ENCODE data around the gene SUGCT. TPM values are rescaled to one million over a fixed set of nuclear protein-coding genes. Genes with fewer than 3 reads are reported as not detected.
"Not testable (repeated sequence)": the region's sequence is repeated elsewhere in the genome, so short reads cannot be mapped to it uniquely, and the experiment has no call there.

The SUGCT gene
- total RNA-seq, 2 experiments from 2014 or later, result not detected

DNA sequence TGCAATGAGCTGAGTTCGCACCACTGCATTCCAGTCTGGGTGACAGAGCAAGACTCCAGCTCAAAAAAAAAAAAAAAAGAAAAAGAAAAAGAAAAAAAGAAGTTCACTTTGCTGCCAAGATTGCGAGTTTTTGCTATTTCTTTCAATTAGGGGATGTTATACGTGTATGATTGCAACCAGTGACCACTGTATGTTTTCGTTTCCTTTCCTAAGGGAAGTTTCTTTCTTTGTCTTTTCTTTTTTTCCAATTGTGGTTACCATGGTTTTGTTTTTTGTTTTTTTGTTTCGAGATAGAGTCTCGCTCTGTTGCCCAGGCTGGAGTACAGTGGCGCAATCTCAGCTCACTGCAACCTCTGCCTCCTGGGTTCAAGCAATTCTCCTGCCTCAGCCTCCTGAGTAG, 16.6 kb upstream of the SUGCT start:
- H3K9me3 Mint-ChIP-seq; POLR2A ChIA-PET; H3K4me3 Mint-ChIP-seq; CTCF ChIA-PET; H3K27me3 Mint-ChIP-seq; H3K27ac Mint-ChIP-seq; H3K36me3 Mint-ChIP-seq (ENCODE audit: low read depth); H3K4me1 Mint-ChIP-seq; DNase-seq: not testable (repeated sequence)

DNA sequence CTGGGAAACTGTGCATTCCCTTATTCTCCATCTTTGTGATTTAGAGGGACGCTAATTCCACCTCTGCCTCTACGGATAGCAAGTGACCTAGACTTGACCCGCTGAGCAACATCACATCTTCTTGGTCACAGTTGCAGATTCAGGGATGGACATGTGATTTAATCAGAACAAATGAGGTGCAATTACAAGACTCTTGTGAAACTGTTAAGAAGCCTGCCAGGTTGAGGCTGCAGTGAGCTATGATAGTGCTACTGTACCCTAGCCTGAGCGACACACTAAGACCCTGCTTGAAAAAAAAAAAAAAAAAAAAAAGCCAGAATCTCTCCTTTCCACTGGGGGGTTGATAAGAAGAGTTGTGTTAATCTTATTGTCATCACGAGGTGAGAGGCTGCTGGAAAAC, 14.8 kb upstream of the SUGCT start:
- CTCF ChIA-PET, result no interaction called here
- Mint-ChIP-seq H3K4me1 (no peaks in the 10 kb centered on the region), H3K9me3 (no peaks in the 10 kb centered on the region), H3K27ac (no peak overlapping the region), H3K27me3 (no peaks in the 10 kb centered on the region), H3K36me3 (ENCODE audit: low read depth) (peaks cover 4% of the 10 kb centered on the region), H3K4me3 (no peak overlapping the region)
- POLR2A ChIA-PET, result no interaction called here
- no peak for DNase-seq

DNA sequence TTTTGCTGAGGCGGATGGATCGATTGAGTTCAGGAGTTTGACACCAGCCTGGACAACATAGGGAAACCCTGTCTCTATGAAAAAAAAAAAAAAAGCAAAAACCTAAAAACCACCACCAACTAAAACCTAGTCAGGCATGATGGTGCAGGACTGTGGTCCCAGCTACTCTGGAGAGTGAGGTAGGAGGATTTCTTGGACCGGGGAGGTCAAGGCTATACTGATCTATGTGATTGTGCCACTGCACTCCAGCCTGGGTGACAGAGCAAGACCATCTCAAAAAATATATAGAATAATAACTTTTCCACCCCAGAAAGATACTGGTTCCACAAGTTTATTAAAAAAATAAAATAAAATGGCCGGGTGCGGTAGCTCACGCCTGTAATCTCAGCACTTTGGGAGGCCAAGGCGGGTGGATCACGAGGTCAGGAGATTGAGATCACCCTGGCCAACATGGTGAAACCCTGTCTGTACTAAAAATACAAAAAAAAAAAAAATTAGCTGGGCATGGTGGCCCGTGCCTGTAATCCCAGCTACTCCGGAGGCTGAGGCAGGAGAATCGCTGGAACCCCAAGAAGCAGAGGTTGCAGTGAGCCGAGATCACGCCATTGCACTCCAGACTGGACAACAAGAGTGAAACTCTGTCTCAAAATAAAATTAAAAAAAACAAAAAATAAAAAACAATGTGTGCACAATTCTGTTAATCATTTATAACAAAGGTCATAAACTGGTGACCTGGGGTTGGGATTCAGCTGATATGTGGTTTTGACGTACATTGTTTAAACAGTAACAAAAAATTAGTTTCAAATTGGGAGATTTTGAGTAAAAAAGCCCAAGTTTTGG, 12.5 kb upstream of the SUGCT start:
- not testable (repeated sequence) for H3K4me3 Mint-ChIP-seq; H3K27ac Mint-ChIP-seq; H3K36me3 Mint-ChIP-seq (ENCODE audit: low read depth); H3K9me3 Mint-ChIP-seq; H3K27me3 Mint-ChIP-seq; DNase-seq; H3K4me1 Mint-ChIP-seq
- CTCF ChIA-PET, result interaction anchor here (0.7 to 1.2 kb wide), 2 partner anchors 12 to 551 kb away, joined by 3 to 4 read pairs; partner anchors contain the start of genes MPLKIP and SUGCT
- POLR2A ChIA-PET, result interaction anchor here (0.6 kb wide), 1 partner anchor 388 kb away, joined by 4 read pairs; no protein-coding TSS in a partner anchor

DNA sequence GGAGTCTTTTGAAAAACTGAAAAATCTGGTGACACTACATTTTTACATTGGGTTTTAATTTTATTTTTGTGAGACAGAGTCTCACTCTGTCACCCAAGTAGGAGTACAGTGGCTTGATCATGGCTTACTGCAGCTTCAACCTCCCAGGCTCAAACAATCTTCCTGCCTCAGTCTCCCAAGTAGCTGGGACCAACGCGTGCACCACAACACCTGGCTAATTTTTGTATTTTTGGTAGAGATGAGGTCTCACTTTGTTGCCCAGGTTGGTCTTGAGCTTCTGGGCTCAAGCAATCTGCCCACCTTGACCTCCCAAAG, 11.9 kb upstream of the SUGCT start:
- no peak overlapping the region for H3K4me3 Mint-ChIP-seq
- no peak overlapping the region for H3K27ac Mint-ChIP-seq
- H3K4me1 Mint-ChIP-seq, result no peaks in the 10 kb centered on the region
- ChIA-PET CTCF (interaction anchor here (0.7 to 1.2 kb wide), 2 partner anchors 12 to 552 kb away, joined by 3 to 4 read pairs; partner anchors contain the start of genes MPLKIP and SUGCT), POLR2A (interaction anchor here (0.6 kb wide), 1 partner anchor 389 kb away, joined by 4 read pairs; no protein-coding TSS in a partner anchor)
- no peaks in the 10 kb centered on the region for H3K27me3 Mint-ChIP-seq
- peaks cover 4% of the 10 kb centered on the region for H3K36me3 Mint-ChIP-seq (ENCODE audit: low read depth)
- H3K9me3 Mint-ChIP-seq, result no peaks in the 10 kb centered on the region
- no peak for DNase-seq

DNA sequence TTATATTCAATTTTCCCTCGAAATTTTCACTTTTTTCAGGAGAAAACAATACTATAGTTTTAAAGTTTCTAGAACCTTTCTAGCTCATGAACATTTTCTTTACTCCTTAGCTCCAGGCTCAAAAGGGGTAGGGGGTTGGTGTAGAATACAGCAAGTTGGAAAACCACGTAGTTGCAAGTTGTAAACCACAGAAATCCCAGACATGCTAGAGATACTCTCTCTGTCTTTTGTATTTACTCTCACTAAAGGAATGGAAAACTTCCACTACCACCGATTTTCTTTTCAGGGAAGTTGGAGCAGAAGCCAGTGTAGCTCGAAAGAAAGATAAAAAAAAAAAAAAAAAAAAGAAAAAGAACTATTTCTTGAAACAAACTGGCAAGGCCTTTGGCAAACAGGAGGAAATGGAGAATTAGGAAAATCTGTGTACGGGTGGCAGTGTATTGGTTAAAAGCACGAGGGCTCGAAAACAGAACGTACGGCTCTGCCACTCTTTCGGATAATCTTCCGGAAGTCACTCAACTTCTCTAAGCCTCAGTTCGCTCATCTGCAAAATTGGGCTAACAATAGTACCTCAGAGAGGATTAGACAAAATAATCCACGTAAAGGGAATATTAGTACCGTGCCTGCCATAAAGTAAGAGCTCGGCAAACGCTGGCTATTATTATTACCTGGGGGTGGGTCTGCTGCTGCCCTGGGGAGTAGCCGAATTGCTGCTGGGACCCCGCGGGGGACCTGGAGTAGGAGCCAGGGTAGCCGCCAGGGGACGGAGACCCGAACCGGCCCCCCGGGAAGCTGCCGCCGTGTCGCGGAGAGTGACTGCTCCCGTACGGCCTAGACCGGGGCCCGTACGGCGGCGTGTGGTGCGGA, 1.0 kb upstream of the SUGCT start:
- peaks cover 6% of the 10 kb centered on the region for H3K27me3 Mint-ChIP-seq
- H3K4me3 Mint-ChIP-seq, result peak overlapping the region; percentile 92
- CTCF ChIA-PET, result interaction anchor here (0.8 to 2.9 kb wide), 12 partner anchors 9 to 554 kb away, joined by 3 to 12 read pairs (median 4); partner anchors contain the start of gene RALA
- DNase-seq, result no peak
- H3K27ac Mint-ChIP-seq, result peak overlapping the region; percentile 95
- peaks cover 23% of the 10 kb centered on the region for H3K4me1 Mint-ChIP-seq
- H3K36me3 Mint-ChIP-seq (ENCODE audit: low read depth), result peaks cover 7% of the 10 kb centered on the region
- H3K9me3 Mint-ChIP-seq, result no peaks in the 10 kb centered on the region
- POLR2A ChIA-PET, result interaction anchor here (0.7 to 4.0 kb wide), 5 partner anchors 22 to 511 kb away, joined by 3 to 45 read pairs (median 3); partner anchors contain the start of gene CDK13

DNA sequence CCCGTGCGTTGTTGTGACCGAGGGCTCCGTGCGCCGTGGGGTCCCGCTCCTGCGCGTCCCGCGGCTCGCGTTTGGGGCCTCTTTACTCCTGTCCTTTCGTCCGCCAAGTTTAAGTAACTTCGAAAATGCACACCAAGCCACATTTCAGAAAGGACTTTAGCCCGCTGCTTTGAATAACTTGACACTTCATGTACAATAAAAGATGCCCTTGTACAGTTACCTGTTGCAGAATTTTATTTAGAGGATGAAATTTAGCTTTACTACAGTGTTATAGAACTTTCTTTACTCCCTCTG, 459 bp downstream of the SUGCT start:
- Mint-ChIP-seq H3K36me3 (ENCODE audit: low read depth) (peaks cover 4% of the 10 kb centered on the region), H3K4me3 (peak overlapping the region; percentile 63), H3K4me1 (peaks cover 21% of the 10 kb centered on the region), H3K9me3 (no peaks in the 10 kb centered on the region), H3K27me3 (peaks cover 6% of the 10 kb centered on the region), H3K27ac (no peak overlapping the region)
- ChIA-PET POLR2A (interaction anchor here (0.7 to 4.0 kb wide), 4 partner anchors 33 to 185 kb away, joined by 3 to 45 read pairs (median 3); partner anchors contain the start of gene CDK13), CTCF (interaction anchor here (0.6 to 2.9 kb wide), 11 partner anchors 8 to 556 kb away, joined by 3 to 12 read pairs (median 3); partner anchors contain the start of gene RALA)
- DNase-seq, result no peak

DNA sequence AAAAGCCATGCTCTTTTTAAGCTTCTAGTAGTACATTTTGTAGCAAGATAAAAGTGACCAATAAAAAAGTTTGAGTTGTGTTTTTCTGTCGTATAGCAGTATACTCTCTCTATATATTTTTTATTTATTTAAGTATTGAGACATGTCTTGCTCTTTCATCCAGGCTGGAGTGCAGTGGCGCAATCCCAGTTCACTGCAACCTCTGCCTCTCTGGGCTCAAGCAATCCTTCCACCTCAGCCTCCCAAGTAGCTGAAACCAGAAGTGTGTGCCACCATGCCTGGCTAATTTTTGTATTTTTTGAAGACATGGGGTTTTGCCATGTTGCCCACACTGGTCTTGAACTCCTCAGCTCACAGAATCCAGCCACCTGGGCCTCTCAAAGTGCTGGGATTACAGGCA, 2.8 kb downstream of the SUGCT start:
- DNase-seq, result no peak
- H3K4me1 Mint-ChIP-seq, result peaks cover 14% of the 10 kb centered on the region
- ChIA-PET POLR2A (no interaction called here), CTCF (no interaction called here)
- no peaks in the 10 kb centered on the region for H3K9me3 Mint-ChIP-seq
- H3K27ac Mint-ChIP-seq, result no peak overlapping the region
- H3K4me3 Mint-ChIP-seq, result no peak overlapping the region
- H3K36me3 Mint-ChIP-seq (ENCODE audit: low read depth), result peaks cover 2% of the 10 kb centered on the region
- peaks cover 6% of the 10 kb centered on the region for H3K27me3 Mint-ChIP-seq

DNA sequence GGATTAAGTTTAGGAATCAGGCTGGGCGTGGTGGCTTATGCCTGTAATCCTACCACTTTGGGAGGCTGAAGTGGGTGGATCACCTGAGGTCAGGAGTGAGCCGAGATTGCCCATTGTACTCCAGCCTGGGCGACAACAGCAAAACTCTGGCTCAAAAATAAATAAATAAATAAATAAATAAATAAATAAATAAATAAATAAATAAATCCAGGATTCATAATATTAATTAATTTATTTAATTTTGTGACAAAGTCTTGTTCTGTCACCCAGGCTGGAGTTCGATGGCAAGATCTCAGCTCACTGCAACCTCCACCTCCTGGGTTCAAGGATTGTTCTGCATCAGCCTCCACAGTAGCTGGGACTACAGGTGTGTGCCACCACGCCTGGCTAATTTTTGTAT, 4.2 kb downstream of the SUGCT start:
- H3K4me3 Mint-ChIP-seq, result no peak overlapping the region
- no peak overlapping the region for H3K27ac Mint-ChIP-seq
- H3K4me1 Mint-ChIP-seq, result peaks cover 4% of the 10 kb centered on the region
- H3K36me3 Mint-ChIP-seq (ENCODE audit: low read depth), result peaks cover 2% of the 10 kb centered on the region
- no peaks in the 10 kb centered on the region for H3K9me3 Mint-ChIP-seq
- POLR2A ChIA-PET, result no interaction called here
- CTCF ChIA-PET, result interaction anchor here (0.6 kb wide), 1 partner anchor 11 kb away, joined by 3 read pairs; no protein-coding TSS in a partner anchor
- H3K27me3 Mint-ChIP-seq, result peaks cover 7% of the 10 kb centered on the region
- no peak for DNase-seq

DNA sequence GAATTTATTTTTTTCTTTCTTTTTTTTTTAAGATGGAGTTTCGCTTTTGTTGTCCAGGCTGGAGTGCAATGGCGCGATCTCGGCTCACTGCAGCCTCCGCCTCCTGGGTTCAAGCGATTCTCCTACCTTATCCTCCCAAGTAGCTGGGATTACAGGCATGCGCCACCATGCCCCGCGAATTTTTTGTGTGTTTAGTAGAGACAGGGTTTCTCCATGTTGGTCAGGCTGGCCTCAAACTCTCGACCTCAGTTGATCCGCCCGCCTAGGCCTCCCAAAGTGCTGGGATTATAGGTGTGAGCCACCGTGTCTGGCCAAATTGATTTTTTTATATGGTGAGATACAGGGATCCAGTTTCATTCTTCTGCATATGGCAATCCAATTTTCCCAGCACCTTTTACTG, 5.1 kb downstream of the SUGCT start:
- POLR2A ChIA-PET; H3K4me1 Mint-ChIP-seq; H3K27ac Mint-ChIP-seq; H3K9me3 Mint-ChIP-seq; CTCF ChIA-PET; H3K36me3 Mint-ChIP-seq (ENCODE audit: low read depth); DNase-seq; H3K4me3 Mint-ChIP-seq: not testable (repeated sequence)
- peaks cover 10% of the 10 kb centered on the region for H3K27me3 Mint-ChIP-seq

DNA sequence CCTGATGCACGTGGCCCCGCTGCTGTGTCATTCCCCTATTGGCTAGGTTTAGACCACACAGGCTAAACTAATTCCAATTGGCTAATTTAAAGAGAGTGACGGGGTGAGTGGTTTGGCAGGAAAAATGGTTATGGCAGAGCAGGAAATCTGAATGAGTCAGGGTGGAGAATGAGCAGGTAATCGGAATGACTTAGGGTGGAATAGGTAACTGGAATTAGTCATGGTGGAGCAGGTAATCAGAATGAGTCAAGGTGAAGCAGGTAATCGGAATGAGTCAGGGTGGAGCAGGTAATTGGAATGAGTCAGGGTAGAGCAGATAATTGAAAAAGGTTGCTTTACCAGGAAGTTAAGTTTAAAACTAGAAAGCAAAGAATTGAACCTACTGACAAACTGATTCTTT, 7.1 kb downstream of the SUGCT start:
- H3K4me1 Mint-ChIP-seq; H3K27ac Mint-ChIP-seq; H3K9me3 Mint-ChIP-seq; POLR2A ChIA-PET; H3K36me3 Mint-ChIP-seq (ENCODE audit: low read depth); H3K4me3 Mint-ChIP-seq; DNase-seq; H3K27me3 Mint-ChIP-seq; CTCF ChIA-PET: not testable (repeated sequence)

DNA sequence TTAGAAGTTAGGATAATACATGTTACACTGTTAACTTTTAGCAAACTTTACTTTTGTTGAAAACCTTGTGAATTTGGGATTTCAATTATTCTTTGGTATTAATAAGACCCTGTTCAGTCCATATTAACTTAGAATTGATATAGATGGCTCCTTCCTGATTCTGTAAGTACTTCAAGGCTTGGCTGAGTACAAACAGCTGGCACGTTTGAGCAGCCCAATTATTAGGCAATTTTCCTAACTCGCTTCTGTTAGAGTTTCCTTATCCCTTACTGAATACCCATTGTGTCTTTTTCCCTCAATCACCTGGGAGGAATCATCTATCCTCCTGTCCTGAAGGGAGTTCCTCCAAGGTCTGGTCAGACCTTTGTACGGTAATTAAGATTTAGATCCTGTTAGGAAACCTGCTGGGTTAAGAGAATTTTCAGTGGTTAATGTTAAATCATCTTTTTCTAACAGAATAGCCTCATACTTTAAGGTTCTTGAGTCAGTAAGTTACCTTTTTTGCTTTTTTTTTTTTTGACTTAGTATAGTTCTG, 10.9 kb downstream of the SUGCT start:
- H3K27ac Mint-ChIP-seq; H3K36me3 Mint-ChIP-seq (ENCODE audit: low read depth); CTCF ChIA-PET; DNase-seq; H3K4me3 Mint-ChIP-seq; H3K4me1 Mint-ChIP-seq; POLR2A ChIA-PET; H3K27me3 Mint-ChIP-seq; H3K9me3 Mint-ChIP-seq: not testable (repeated sequence)

DNA sequence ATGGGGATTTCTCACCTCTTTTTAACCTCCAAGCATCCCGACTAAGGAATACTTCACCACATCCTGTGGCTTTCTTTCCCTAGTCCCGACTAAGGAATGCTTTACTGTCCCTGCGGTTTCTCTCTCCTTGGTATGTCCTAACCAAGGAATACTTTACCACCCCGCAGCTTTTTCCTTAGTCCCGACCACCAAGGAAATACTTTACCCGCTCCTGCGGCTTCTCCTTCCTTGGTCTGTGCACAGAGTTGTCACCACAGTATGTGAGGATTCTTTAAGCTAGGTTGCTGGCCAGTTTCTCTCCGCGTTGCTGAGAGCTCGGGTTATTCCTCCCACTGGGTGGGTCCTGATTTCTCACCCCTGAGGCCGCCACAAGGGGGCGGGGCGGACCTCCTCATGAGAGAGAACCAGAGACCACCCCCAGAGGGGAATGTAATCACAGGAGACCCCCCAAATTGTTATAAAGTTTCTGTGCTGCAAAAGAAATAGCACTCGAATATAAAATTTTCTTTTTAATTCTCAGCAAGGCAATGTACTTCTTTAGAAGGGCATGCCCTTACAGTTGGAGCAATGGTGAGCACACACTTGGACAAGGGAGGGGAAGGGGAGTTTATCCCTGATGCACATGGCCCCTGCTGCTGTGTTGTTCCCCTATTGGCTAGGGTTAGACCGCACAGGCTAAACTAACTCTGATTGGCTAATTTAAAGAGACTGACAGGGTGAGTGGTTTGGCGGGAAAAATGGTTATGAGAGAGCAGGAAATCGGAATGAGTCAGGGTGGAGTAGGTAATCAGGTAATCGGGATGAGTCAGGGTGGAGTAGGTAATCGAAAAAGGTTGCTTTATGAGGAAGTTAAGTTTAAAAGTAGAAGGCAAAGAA, 12.8 kb downstream of the SUGCT start:
- H3K4me1 Mint-ChIP-seq, result no peaks in the 10 kb centered on the region
- H3K36me3 Mint-ChIP-seq (ENCODE audit: low read depth), result no peaks in the 10 kb centered on the region
- H3K9me3 Mint-ChIP-seq, result no peaks in the 10 kb centered on the region
- H3K27ac Mint-ChIP-seq, result no peak overlapping the region
- peaks cover 6% of the 10 kb centered on the region for H3K27me3 Mint-ChIP-seq
- no peak overlapping the region for H3K4me3 Mint-ChIP-seq
- DNase-seq, result no peak
- ChIA-PET POLR2A (no interaction called here), CTCF (no interaction called here)

DNA sequence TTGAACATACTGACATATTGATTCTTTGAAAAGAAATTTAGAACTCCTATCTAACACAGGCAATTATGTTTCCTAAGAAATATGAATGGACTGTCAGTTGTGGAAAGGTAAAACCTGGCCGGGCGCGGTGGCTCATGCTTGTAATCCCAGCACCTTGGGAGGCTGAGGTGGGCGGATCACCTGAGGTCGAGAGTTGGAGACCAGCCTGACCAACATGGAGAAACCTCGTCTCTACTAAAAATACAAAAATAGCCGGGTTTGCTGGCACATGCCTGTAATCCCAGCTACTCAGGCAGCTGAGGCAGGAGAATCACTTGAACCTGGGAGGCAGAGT, 13.4 kb downstream of the SUGCT start:
- CTCF ChIA-PET, result not testable (repeated sequence)

More for the DNA sequence above, 13.4 kb downstream of the SUGCT start:
- DNase-seq; H3K27ac Mint-ChIP-seq; H3K9me3 Mint-ChIP-seq; H3K27me3 Mint-ChIP-seq; H3K4me3 Mint-ChIP-seq; H3K36me3 Mint-ChIP-seq (ENCODE audit: low read depth); POLR2A ChIA-PET; H3K4me1 Mint-ChIP-seq: not testable (repeated sequence)

Measured in activated CD4-positive, alpha-beta memory T cell treated with anti-CD3 and anti-CD28 coated beads, Interleukin-2, amount 10 ng/mL, durations not matched to agents 7 days and 5 days (primary cell).